Ramos (cell line): ENCODE measurements around the gene ZBTB9.

Experiments
- in situ Hi-C: fragments of 300-500 bp; cut with MboI; formaldehyde crosslinking; loops from one replicate; pipeline ENCODE4 v1.14.3; 2022; ENCODE audit warnings: low sequenced_read_pairs; ENCODE audit not compliant: unreplicated experiment

Gene ZBTB9, protein sequence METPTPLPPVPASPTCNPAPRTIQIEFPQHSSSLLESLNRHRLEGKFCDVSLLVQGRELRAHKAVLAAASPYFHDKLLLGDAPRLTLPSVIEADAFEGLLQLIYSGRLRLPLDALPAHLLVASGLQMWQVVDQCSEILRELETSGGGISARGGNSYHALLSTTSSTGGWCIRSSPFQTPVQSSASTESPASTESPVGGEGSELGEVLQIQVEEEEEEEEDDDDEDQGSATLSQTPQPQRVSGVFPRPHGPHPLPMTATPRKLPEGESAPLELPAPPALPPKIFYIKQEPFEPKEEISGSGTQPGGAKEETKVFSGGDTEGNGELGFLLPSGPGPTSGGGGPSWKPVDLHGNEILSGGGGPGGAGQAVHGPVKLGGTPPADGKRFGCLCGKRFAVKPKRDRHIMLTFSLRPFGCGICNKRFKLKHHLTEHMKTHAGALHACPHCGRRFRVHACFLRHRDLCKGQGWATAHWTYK

DNA sequence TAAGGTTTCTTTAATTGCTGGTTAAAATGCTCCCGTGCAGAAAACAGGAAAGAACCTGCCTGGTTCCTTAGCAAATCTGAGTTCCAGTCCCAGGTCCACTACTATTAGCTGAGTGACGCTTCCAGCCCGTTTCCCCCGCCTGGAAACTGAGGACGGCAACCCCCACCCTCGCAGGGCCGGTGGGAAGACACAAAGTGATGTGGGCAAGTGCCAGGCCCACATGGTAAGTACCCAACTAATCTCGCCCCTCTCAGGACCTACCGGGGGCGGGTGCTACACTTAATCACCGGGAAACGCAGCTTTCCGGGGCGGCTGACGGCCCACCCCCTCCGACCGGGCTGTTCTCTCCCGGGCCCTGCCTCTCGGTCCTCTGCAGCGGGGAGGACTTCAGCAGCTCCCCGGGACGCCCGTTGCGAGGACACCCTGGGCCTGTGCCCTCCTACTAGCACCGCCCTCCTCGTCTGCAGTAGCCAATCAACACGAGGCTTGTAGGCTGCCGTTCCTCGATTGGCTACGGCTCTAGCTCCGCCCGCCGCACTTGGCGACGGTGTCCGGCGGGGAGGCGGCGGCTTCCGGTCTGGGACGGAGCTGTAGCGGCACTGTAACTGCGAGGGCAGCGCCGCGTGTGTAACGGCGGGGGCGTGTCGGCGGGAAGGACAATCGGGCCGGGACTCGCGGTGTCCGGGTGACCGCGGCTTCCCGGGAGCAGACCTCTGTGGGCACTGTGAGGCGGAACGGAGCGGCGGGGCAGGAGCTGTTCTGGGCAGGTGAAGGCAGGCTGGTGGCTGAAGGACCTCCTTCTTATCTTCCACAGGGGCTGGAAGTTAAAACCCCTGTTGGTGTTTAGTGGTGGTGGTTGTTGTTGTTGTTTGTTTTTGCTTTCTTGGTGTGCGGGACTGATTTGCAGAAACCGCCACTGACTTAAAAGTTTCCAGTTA, at the start of gene ZBTB9:
TSS of gene ZBTB9 (plus strand) at position 568 of the 938 bp plus-strand sequence. CDS start 525 bp downstream, outside the sequence.
- in situ Hi-C loops: no loop called here

DNA sequence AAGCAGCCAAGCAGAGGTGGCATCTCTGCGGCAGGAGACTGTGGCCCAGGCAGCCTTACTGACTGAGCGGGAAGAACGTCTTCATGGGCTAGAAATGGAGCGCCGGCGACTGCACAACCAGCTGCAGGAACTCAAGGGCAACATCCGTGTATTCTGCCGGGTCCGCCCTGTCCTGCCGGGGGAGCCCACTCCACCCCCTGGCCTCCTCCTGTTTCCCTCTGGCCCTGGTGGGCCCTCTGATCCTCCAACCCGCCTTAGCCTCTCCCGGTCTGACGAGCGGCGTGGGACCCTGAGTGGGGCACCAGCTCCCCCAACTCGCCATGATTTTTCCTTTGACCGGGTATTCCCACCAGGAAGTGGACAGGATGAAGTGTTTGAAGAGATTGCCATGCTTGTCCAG, 49.5 kb upstream of the ZBTB9 start:
- in situ Hi-C loops: no loop called here

DNA sequence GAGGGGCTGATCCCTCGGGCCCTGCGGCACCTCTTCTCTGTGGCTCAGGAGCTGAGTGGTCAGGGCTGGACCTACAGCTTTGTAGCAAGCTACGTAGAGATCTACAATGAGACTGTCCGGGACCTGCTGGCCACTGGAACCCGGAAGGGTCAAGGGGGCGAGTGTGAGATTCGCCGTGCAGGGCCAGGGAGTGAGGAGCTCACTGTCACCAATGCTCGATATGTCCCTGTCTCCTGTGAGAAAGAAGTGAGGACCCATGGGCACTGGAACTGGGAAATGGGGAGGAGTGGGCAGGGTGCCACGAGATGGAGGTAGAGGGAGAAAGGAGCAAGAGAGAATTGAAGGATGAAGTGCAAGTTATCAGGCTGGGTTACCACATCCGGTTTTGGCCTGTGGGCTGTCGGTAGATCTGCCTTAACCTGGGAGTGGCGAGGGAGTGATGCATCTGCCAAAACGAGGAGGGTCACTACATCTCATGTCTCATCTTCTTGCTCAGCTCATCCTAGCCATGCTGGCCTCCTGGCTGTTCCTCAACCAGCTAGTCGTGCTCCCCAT, 48.9 kb upstream of the ZBTB9 start:
- in situ Hi-C loops: no loop called here

DNA sequence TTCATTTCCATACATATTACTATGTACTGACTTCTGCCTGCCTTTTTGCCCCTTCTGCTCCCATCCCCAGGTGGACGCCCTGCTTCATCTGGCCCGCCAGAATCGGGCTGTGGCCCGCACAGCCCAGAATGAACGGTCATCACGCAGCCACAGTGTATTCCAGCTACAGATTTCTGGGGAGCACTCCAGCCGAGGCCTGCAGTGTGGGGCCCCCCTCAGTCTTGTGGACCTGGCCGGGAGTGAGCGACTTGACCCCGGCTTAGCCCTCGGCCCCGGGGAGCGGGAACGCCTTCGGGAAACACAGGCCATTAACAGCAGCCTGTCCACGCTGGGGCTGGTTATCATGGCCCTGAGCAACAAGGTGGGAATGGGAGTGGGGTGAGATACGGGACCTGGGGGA, 48.2 kb upstream of the ZBTB9 start:
- in situ Hi-C loops: no loop called here

DNA sequence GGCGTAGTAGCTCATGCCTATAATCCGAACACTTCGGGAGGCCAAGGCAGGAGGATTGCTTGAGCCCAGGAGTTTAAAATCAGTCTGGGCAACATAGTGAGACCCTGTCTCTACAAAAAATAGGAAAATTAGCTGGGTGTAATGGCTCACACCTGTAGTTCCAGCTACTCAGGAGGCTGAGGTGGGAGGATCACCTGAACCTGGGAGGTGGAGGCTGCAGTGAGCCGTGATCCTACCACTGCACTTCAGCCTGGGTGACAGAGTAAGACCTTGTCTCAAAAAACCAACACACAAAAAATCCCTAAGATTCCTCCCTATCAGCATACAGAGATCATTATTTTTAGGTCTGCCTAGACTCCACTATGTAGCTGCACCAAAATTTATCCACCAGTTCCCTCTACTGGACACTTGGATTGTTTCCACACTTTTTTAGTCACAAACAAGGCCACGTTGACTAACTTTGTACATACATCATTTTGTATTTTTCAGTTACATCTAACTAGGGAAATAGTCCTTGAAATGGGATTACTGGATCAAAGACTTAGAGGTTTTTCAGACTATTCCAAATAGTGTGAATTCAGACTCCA, 47.2 kb upstream of the ZBTB9 start:
- in situ Hi-C loops: no loop called here

DNA sequence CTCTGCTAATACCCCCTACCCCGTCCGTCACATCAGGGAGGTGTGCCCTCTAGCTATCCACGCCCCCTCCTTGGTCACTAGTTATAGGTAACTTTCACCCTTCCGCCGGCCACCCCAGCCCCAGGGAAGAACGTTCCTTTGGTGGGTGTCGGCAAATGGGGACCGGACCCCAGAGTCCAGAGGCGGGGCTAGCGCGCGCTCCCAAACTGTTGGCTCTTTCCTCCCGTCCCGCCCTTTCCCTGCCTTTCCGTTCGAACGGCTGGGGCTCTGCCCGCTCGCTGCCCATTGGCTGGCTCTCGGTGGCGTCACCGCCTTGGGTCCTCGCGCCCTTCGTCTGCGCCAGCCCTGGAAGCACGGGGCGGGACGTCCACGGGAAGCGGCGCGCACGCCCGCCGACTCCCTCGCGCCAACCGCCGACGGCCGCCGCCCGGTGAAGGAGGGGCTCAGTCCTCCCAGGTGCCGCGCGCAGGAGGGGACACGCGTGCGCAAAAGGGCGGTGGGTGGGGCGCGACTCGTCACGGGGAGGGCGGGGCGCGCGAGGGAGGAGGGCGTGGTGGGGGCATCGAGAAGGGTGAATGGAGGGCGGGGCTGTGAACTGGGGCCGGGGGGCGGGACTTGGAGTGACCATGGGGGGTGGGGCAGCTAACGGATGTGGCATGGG, 44.2 kb upstream of the ZBTB9 start:
- in situ Hi-C loops: no loop called here

DNA sequence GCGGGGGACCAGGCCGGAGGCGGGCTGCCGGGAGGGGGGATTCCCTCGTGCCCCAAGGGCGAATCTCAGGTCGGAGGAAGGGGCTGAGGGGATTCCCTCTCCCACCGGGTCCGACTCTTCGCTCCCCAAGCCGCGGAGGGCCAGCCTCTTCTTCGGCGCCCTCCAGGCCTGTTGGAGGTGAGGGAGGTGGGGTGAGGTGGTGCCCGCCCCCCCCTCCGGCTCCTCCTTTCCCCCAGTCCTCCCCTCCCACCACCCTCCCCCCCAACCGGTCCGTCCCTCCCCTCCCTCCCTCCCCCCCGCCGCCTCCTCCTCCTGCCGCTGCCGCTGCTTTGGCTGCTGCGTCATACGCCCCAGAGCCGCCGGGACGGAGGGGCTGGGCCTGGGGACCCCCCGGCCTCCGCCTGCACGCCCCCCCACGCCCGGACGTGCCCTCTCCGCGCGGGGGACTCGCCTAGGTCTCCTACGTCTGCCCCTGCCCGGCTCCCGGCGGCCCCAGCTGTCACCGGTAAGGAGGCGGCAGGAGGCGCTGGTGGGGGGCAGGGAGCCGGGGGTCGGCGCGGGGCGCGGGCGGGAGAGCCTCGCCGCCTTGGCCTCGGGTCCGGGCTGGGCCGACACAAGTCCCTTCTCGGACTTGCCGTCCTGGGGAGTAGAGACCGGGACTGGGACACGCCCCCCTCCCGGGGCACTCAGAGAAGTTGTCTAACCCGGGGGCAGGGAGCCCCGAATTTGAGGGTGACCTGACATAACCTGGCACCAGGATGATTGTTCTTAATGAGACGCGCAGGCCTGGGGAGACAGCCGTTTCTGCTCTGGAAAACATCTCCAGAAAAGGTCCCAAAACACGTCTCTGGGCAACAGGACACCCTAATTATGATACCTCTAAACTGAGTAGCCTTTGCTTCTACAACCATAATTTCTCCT, 43.4 kb upstream of the ZBTB9 start, which contains the start of gene PHF1:
TSS of gene PHF1 (plus strand) at position 304 of the 921 bp plus-strand sequence. CDS start 1,250 bp downstream, outside the sequence.
- in situ Hi-C loops: no loop called here

DNA sequence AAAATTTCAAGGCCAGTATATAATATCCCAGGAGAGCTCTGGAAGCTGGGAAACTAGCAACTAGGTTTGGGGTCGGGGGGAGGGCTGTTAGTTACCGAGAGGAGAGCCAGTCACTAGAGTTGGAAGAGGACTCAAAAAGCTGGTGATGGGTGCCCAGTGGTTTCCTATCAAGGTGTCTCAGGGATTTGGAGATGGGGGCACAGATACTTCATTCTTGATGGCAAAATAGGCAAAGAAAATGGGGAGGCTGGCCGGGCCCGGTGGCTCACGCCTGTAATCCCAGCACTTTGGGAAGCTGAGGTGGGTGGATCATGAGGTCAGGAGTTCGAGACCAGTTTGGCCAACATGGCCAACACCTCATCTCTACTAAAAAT, 42.8 kb upstream of the ZBTB9 start:
- in situ Hi-C loops: no loop called here

DNA sequence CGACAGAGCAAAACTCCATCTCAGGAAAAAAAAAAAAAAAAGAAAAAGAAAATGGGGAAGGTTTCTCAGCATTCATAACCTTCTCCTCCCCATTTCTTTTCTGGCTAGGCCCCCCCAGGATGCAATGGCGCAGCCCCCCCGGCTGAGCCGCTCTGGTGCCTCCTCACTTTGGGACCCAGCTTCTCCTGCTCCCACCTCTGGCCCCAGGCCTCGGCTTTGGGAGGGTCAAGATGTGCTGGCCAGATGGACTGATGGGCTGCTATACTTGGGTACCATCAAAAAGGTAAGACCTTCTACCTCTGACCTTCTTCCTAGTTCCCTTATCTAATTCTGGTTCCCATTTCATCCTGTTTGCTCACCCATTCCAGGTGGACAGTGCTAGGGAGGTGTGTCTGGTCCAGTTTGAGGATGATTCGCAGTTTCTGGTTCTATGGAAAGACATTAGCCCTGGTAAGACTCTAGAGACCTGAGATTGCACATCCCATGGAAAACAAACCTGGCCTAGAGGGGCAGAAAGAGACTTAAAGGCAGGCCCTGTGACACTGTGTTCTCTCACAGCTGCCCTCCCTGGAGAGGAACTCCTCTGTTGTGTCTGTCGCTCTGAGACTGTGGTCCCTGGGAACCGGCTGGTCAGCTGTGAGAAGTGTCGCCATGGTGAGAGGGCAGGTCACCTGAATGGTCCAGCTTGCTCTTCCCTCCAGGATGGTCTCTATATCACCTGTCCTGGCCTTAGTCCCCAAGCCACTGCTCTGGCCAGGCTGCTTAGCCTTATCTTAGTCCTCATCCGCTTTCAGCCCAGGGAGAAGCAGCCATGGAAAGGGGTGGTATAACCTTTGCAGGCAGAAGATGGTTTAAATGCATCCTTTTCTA, 42.0 kb upstream of the ZBTB9 start:
- in situ Hi-C loops: no loop called here

DNA sequence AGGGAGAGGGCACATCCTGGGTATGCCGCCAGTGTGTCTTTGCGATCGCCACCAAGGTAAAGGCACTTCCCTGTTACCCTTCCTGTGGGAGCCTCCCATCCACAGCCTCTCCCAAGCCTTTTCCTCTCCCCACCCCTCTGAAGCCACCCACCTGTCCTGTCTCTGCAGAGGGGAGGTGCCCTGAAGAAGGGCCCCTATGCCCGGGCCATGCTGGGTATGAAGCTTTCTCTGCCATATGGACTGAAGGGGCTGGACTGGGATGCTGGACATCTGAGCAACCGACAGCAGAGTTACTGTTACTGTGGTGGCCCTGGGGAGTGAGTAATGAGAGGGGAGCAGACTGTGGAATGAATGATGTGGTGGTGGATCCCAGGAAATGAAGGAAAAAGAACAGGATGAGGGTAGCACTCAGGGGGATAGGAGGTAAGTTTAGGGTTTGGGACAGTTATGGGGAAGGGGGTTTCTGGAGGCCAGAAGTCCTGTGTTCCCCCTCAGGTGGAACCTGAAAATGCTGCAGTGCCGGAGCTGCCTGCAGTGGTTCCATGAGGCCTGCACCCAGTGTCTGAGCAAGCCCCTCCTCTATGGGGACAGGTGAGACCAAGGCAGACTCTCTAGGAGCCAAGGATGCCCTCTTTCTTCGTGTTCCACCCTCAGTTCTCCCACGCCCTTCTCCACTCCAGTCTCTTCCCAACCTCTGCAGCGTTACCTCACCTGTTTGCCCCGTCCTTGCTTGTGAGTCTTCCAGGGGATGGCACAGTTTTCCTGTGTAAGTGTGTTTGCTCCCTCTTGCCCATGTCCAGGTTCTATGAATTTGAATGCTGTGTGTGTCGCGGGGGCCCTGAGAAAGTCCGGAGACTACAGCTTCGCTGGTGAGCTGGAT, 40.9 kb upstream of the ZBTB9 start:
- in situ Hi-C loops: no loop called here

DNA sequence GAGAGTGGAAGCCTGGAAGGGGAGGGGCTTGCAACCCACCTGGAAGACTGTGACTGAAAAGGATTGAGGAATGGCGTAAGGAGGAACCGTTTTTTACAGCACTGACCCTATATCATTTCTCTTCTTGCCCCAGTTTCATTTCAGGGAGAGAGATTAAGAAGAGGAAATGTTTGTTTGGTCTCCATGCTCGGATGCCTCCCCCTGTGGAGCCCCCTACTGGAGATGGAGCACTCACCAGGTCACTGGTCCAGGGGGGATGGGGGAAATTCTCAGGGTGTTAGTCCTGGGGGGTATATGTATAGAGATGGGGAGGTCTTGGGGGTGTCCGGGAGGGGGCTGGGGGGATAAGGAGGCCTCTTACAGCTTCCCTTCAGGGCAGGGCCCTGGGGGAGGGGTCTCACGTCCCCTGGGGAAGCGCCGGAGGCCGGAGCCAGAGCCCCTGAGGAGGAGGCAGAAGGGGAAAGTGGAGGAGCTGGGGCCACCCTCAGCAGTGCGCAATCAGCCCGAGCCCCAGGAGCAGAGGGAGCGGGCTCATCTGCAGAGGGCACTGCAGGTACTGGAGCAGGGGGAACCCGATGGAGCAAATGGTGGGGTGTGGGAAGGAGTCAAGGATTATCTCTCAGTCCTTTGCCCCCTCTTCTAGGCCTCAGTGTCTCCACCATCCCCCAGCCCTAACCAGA, 39.6 kb upstream of the ZBTB9 start:
- in situ Hi-C loops: no loop called here

DNA sequence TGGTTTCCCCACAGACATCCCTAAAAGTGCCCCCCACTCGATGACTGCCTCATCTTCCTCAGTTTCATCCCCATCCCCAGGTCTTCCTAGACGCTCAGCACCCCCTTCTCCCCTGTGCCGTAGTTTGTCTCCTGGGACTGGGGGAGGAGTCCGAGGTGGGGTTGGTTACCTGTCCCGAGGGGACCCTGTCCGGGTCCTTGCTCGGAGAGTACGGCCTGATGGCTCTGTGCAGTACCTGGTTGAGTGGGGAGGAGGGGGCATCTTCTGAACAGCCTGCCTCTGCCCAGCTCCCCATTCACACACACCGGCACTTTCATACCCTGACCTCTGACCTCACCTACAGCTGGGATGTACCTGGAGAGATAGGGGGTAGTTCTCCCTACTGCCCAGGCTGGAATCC, 38.5 kb upstream of the ZBTB9 start:
- in situ Hi-C loops: no loop called here

DNA sequence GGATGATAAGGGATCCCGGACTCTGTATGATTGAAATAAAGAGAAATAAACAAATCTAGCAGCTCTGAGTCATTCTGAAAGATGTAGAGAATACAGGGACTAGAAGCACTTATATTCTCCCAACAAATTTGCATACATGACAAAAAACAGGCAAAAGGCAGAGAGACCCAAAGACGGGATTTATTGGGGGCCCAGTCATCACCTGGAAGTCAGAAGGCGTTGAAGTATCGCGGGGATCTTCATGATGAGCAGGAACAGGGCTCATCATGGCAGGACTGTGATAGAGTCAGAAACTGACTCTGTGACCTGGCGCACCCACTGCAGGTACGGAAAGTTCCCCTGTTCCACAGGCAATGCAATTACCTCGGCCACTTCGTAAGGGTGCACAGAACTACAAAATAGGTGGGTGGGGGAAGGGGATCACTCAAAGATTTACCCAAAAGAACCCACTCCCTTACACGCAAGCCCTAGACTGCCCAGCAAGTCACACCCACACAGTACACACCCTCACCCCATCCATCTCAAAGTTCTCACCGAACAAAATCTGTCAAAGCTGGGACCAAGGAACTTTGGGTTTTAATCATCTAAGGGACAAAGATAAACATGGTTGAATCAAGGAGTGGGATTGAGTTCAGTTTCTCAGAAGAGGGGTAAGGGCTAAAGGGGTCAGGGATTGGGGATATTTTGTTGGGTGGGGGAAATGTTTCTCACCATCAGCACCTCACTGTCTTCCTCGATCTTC, 37.8 kb upstream of the ZBTB9 start:
- in situ Hi-C loops: no loop called here

DNA sequence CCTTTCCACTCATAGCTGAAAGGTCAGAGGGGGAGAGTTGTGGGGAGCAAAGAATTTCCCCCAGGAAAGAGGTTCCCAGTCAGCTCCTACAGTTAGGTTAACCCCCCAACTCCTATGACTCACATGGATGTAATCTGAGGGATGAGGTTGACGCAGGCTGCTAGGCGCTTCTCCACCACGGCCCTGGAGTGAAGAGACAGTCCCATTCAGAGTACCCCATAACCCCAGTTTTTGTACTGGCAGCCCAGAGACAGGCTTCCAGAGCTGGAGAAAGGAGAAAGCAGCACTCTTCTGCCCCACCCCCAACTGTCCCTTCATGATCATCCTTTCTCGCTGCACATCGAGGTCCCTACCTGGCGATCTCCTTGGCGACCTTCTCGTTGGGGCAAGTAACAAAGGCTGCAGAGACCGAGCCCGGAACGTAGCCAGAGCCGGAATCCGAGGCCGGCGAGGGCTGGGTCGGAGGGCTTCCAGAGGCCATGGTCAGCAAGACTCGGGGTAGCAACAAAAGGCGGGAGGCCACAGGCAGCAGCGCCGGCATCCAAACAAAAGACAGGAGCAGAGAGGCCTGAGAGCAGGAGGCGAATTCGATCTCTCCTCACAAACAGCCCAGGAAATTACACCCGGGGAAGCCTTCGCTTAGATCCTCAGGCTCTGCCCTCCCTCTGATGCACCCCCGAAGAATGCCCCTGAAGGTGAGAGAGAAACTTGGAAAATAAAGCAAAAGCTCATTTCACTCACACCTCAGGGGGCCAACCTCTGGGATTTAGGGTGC, 37.1 kb upstream of the ZBTB9 start:
- in situ Hi-C loops: no loop called here
